H1 (cell line): ENCODE measurements around the gene NXT2. TPM values are rescaled to one million over a fixed set of nuclear protein-coding genes. Genes with fewer than 3 reads are reported as not detected.

Source experiments
- CTCF ChIA-PET: fragments of 300-600 bp; sonication (Branson Sonifier 250); formaldehyde crosslinking; loops from one replicate; lab custom pipeline; 2021; ENCODE audit not compliant: partially characterized antibody; lab: Charles Lee
- POLR2A ChIA-PET: fragments of 300-600 bp; sonication (Branson Sonifier 250); formaldehyde crosslinking; loops from one replicate; lab custom pipeline; 2021; ENCODE audit warnings: inconsistent platforms; ENCODE audit not compliant: partially characterized antibody; lab: Charles Lee
- DNase-seq, 2 experiments: peaks; one replicate each; pipeline versions ENCODE4 v3.0.0 to v3.0.0-alpha.2; 2010 to 2022; ENCODE audit warnings: low spot score in 2 of 2, low read depth in 1 of 2, mixed read lengths in 1 of 2
- FAIRE-seq: peaks from 2 replicates; lab custom pipeline; 2011; peaks lifted over from hg19 to GRCh38; lab: Jason Lieb, UNC
- H2AFZ ChIP-seq: 2 replicates; pipeline ENCODE4 v1.8.1; 2012; ENCODE audit warnings: low read length, inconsistent platforms
- H2AK5ac ChIP-seq: 2 replicates; pipeline ENCODE4 v1.6.1; 2013; ENCODE audit warnings: low read depth, low read length
- H2BK120ac ChIP-seq: replicated peaks from 2 replicates; pipeline ENCODE3; 2013; ENCODE audit warnings: low read depth, low read length, inconsistent platforms
- H2BK12ac ChIP-seq: 2 replicates; pipeline ENCODE4 v1.6.1; 2013; ENCODE audit warnings: low read depth, low read length
- H2BK15ac ChIP-seq: 2 replicates; pipeline ENCODE4 v1.6.1; 2013; ENCODE audit warnings: low read length
- H2BK20ac ChIP-seq: 2 replicates; pipeline ENCODE4 v1.6.1; 2013; ENCODE audit warnings: low read length
- H2BK5ac ChIP-seq: 2 replicates; pipeline ENCODE4 v1.6.1; 2013; ENCODE audit warnings: low read depth, low read length
- H3K14ac ChIP-seq: 2 replicates; pipeline ENCODE4 v1.6.1; 2013; ENCODE audit warnings: inconsistent platforms; ENCODE audit not compliant: insufficient read length
- H3K18ac ChIP-seq: 2 replicates; pipeline ENCODE4 v1.6.1; 2013; ENCODE audit warnings: low read length; ENCODE audit errors: extremely low read depth
- H3K23ac ChIP-seq: 2 replicates; pipeline ENCODE4 v1.6.1; 2013; ENCODE audit warnings: inconsistent platforms; ENCODE audit not compliant: insufficient read length
- H3K23me2 ChIP-seq: 2 replicates; pipeline ENCODE4 v1.6.1; 2013; ENCODE audit warnings: low read depth, low read length
- H3K27ac ChIP-seq: 2 replicates; pipeline ENCODE4 v1.6.1; 2011; ENCODE audit warnings: low read depth, low read length, inconsistent platforms
- H3K27me3 ChIP-seq, 4 experiments: replicated peaks in 1 of 4; 1 replicate in 1 of 4; 2 replicates in 3 of 4; pipeline versions ENCODE4 v1.6.1 to v1.8.1; 2011 to 2013; ENCODE audit warnings: low read length in 3 of 4, mild to moderate bottlenecking in 3 of 4, inconsistent platforms in 2 of 4, mixed read lengths in 2 of 4, moderate library complexity in 1 of 4; ENCODE audit not compliant: control insufficient read depth in 3 of 4, insufficient read depth in 3 of 4; ENCODE audit errors: extremely low read depth in 1 of 4
- H3K36me3 ChIP-seq, 4 experiments: 2 replicates each; pipeline versions ENCODE4 v1.6.1 to v1.8.1; 2011 to 2013; ENCODE audit warnings: mild to moderate bottlenecking in 4 of 4, low read length in 3 of 4, moderate library complexity in 2 of 4, control low read depth in 1 of 4, inconsistent platforms in 1 of 4; ENCODE audit not compliant: insufficient read depth in 4 of 4, control insufficient read depth in 2 of 4
- H3K4ac ChIP-seq: replicated peaks from 2 replicates; pipeline ENCODE3; 2013; ENCODE audit warnings: low read length, low read depth, mixed read lengths, inconsistent platforms; ENCODE audit not compliant: insufficient read length
- H3K4me1 ChIP-seq, 4 experiments: replicated peaks in 1 of 4; 1 replicate in 1 of 4; 2 replicates in 3 of 4; pipeline versions ENCODE4 v1.6.1 to v1.8.1; 2011 to 2013; ENCODE audit warnings: low read length in 3 of 4, inconsistent platforms in 2 of 4, mixed read lengths in 1 of 4; ENCODE audit not compliant: insufficient read depth in 4 of 4, control insufficient read depth in 3 of 4
- H3K4me2 ChIP-seq, 2 experiments: 2 replicates each; pipeline versions ENCODE4 v1.6.1 to v1.8.1; 2011 to 2013; ENCODE audit warnings: low read depth in 2 of 2, low read length in 2 of 2, control low read depth in 1 of 2, inconsistent platforms in 1 of 2, mild to moderate bottlenecking in 1 of 2; ENCODE audit not compliant: insufficient read depth in 1 of 2
- H3K4me3 ChIP-seq, 4 experiments: fragments of 200-600, 300-600 bp in 1 of 4; sonication (generic), shearing (Covaris generic), sonication (Bioruptor Twin) in 1 of 4; 2 replicates each; pipeline versions ENCODE4 v1.5.1 to v1.8.1; 2011 to 2016; ENCODE audit warnings: low read length in 4 of 4, low read depth in 3 of 4, control low read depth in 2 of 4, inconsistent platforms in 2 of 4, mild to moderate bottlenecking in 2 of 4, mixed read lengths in 1 of 4, moderate library complexity in 1 of 4; ENCODE audit not compliant: insufficient read depth in 2 of 4; ENCODE audit errors: extremely low read depth in 1 of 4
- H3K56ac ChIP-seq: replicated peaks from 2 replicates; pipeline ENCODE3; 2013; ENCODE audit warnings: low read depth, mild to moderate bottlenecking, mixed read lengths, low read length, inconsistent platforms; ENCODE audit not compliant: insufficient read length
- H3K79me1 ChIP-seq: 2 replicates; pipeline ENCODE4 v1.6.1; 2013; ENCODE audit warnings: low read depth, low read length, control low read depth
- H3K79me2 ChIP-seq, 2 experiments: 2 replicates each; pipeline versions ENCODE4 v1.6.1 to v1.8.1; 2012 to 2013; ENCODE audit warnings: low read length in 2 of 2, mild to moderate bottlenecking in 2 of 2, inconsistent platforms in 1 of 2; ENCODE audit not compliant: insufficient read depth in 2 of 2, control insufficient read depth in 1 of 2
- H3K9ac ChIP-seq, 4 experiments: replicated peaks in 1 of 4; 1 replicate in 1 of 4; 2 replicates in 3 of 4; pipeline versions ENCODE4 v1.6.1 to v1.8.1; 2011 to 2013; ENCODE audit warnings: low read depth in 3 of 4, low read length in 3 of 4, control low read depth in 2 of 4, mild to moderate bottlenecking in 2 of 4, moderate library complexity in 2 of 4, inconsistent platforms in 1 of 4; ENCODE audit errors: extremely low read depth in 1 of 4
- H3K9me3 ChIP-seq, 2 experiments: 2 replicates each; pipeline versions ENCODE4 v1.6.1 to v1.8.1; 2012 to 2013; ENCODE audit warnings: mild to moderate bottlenecking in 2 of 2, moderate library complexity in 2 of 2, control low read depth in 1 of 2, inconsistent platforms in 1 of 2, low read depth in 1 of 2, low read length in 1 of 2, mixed read lengths in 1 of 2; ENCODE audit not compliant: insufficient read depth in 2 of 2
- H4K20me1 ChIP-seq, 2 experiments: replicated peaks in 1 of 2; 2 replicates each; pipeline versions ENCODE3 to v1.8.1; 2011 to 2013; ENCODE audit warnings: inconsistent platforms in 2 of 2, low read length in 2 of 2, mild to moderate bottlenecking in 1 of 2; ENCODE audit not compliant: insufficient read depth in 2 of 2, control insufficient read depth in 1 of 2
- H4K5ac ChIP-seq: 2 replicates; pipeline ENCODE4 v1.6.1; 2013; ENCODE audit warnings: low read length, low read depth, mixed read lengths, inconsistent platforms; ENCODE audit not compliant: insufficient read length
- H4K8ac ChIP-seq: 2 replicates; pipeline ENCODE4 v1.8.0; 2013; ENCODE audit warnings: mild to moderate bottlenecking, moderate library complexity, low read length, inconsistent platforms; ENCODE audit not compliant: insufficient read depth; ENCODE audit errors: extremely low read depth
- H4K91ac ChIP-seq: replicated peaks from 2 replicates; pipeline ENCODE3; 2013; ENCODE audit warnings: low read length, mixed read lengths, inconsistent platforms; ENCODE audit not compliant: insufficient read length
- FOSL1 ChIP-seq: IDR thresholded peaks from 2 replicates; pipeline ENCODE4 v1.6.1; 2011; ENCODE audit warnings: mild to moderate bottlenecking, low read depth, low read length, moderate library complexity; ENCODE audit not compliant: insufficient read depth
- HDAC2 ChIP-seq, 2 experiments: fragments of 300-600 bp in 1 of 2; sonication (generic) in 1 of 2; IDR thresholded peaks; 2 replicates each; pipeline ENCODE4 v1.6.1; 2011 to 2012; ENCODE audit warnings: low read depth in 2 of 2, low read length in 2 of 2, mild to moderate bottlenecking in 2 of 2, moderate library complexity in 2 of 2, borderline replicate concordance in 1 of 2, inconsistent platforms in 1 of 2
- RFX5 ChIP-seq: IDR thresholded peaks from 2 replicates; pipeline ENCODE4 v1.6.1; 2011; ENCODE audit warnings: low read depth, low read length, improper control_type of control experiment, borderline replicate concordance
- SP4 ChIP-seq: IDR thresholded peaks from 2 replicates; pipeline ENCODE4 v1.6.1; 2012; ENCODE audit warnings: low read length, inconsistent platforms
- WGBS, 2 experiments: shearing (Covaris generic) in 1 of 2; methylation state at CpG; one replicate each; pipeline versions ENCODE4 v1.1.6 to v1.1.7; 2013 to 2015; ENCODE audit warnings: low lambda C conversion rate in 2 of 2, mixed read lengths in 2 of 2, inconsistent platforms in 1 of 2, low coverage in 1 of 2, missing lambda C conversion rate in 1 of 2; ENCODE audit not compliant: insufficient replicate concordance in 2 of 2, insufficient coverage in 1 of 2, insufficient read length in 1 of 2; ENCODE audit errors: extremely low coverage in 1 of 2, missing lambda C conversion rate in 1 of 2; 5-methylcytosine and 5-hydroxymethylcytosine counted together
- polyA plus RNA-seq, 7 experiments: library from polyadenylated mRNA; depleted of rRNA in 3 of 7; stranded (reverse) in 5 of 7; unstranded in 2 of 7; fragments of >200 nt in 5 of 7; fragments of 200-250 nt in 2 of 7; gene quantifications; 1 replicate in 5 of 7; 2 replicates in 1 of 7; 4 replicates in 1 of 7; pipeline versions ENCODE4 v1.2.1 to v1.2.3, GENCODE V29; 2011 to 2013; ENCODE audit warnings: missing spikeins in 2 of 7, mixed read lengths in 2 of 7
- total RNA-seq: library from RNA; stranded (reverse); fragmentation: NEBNext Ultra II Directional; extraction: Animal tissue kit (Norgen Biotek cat#: 25700); gene quantifications from 2 replicates; pipeline ENCODE4 v1.2.1, GENCODE V29; 2021

NXT2 gene
- total and polyA plus RNA-seq, 2 of the 8 experiments (the other 6 are each of a cell fraction or from before 2014, with no cell fraction given) = 6.1 to 13.5 TPM

- Histone ChIP-seq H3K4me3 (no peak overlapping the region), H3K27ac (no peak overlapping the region), H4K8ac (no peak overlapping the region), H3K23ac (no peak overlapping the region), H3K4me2 (no peak overlapping the region), H3K79me2 (no peaks in the 10 kb centered on the region), H2AK5ac (no peak overlapping the region), H4K5ac (no peak overlapping the region), H2AFZ (no peak overlapping the region), H4K91ac (no peak overlapping the region), H3K18ac (no peak overlapping the region), H3K56ac (no peak overlapping the region), H3K27me3 (no peaks in the 10 kb centered on the region), H2BK120ac (no peak overlapping the region), H3K4me1 (no peaks in the 10 kb centered on the region), H2BK20ac (no peak overlapping the region), H3K9ac (no peak overlapping the region), H3K23me2 (no peaks in the 10 kb centered on the region), H2BK5ac (no peak overlapping the region), H3K79me1 (no peaks in the 10 kb centered on the region), H3K36me3 (no peaks in the 10 kb centered on the region), H2BK15ac (no peak overlapping the region), H3K9me3 (no peaks in the 10 kb centered on the region), H2BK12ac (no peak overlapping the region), H3K4ac (no peak overlapping the region), H3K14ac (no peak overlapping the region), H4K20me1 (no peaks in the 10 kb centered on the region)
- ChIA-PET POLR2A (no interaction called here), CTCF (interaction anchor here (0.6 to 1.9 kb wide), 6 partner anchors 141 to 506 kb away, joined by 3 to 7 read pairs (median 3); no protein-coding TSS in a partner anchor)
- no peak for TF ChIP-seq HDAC2 (IDR thresholded peaks at IDR 0.05; ENCODE audit: borderline replicate concordance in 1 of 2, low read depth in 2 of 2, low read length in 2 of 2)
- TF ChIP-seq RFX5 = no peak
- no peak for TF ChIP-seq SP4
- no peak for TF ChIP-seq FOSL1
- WGBS, 2 experiments = 63% methylated on average over 2 of the region's 2 CpGs; no CpG with 5 or more reads in 1 of the 2 experiments
- FAIRE-seq (no peak), DNase-seq (no peak)
These were observed 47.5 kb upstream of the NXT2 start for GRCh38 chrX:109489174-109489573.
